ENCODE measurements around the gene ENDOG.

GRCh38 chr9:128809036-128809599 lies 9.2 kb upstream of the ENDOG start:
- TF ChIP-seq CTCF (conservative IDR thresholded peaks at IDR 0.05) (no peak), ZFX (IDR thresholded peaks at IDR 0.05) (no peak)

All from C4-2B (cell line).